G401 (cell line): ENCODE data around the gene MAOA. TPM values are rescaled to one million over a fixed set of nuclear protein-coding genes. Genes with fewer than 3 reads are reported as not detected.
"Not testable (repeated sequence)": the region's sequence is repeated elsewhere in the genome, so short reads cannot be mapped to it uniquely, and the experiment has no call there.

Experiments used
- DNase-seq: peaks from one replicate; pipeline ENCODE4 v3.0.0-alpha.2; 2015; ENCODE audit warnings: low spot score
- in situ Hi-C: cut with HindIII; loops from 2 replicates; pipeline ENCODE4 v1.10.0; 2016; ENCODE audit warnings: low sequenced_read_pairs, mixed read lengths
- total RNA-seq: library from RNA; depleted of rRNA; stranded (reverse); fragments of >200 nt; shearing (Covaris generic); gene quantifications from 2 replicates; pipeline ENCODE4 v1.2.3, GENCODE V29; 2014; rRNA removed

The MAOA gene
- 0.18 and 1.1 TPM in 2 replicates for total RNA-seq

GRCh38 chrX:43656005-43656494 lies at the start of gene MAOA:
TSS of gene MAOA (plus strand) at chrX:43656299. CDS start at chrX:43656342, 43 bp downstream.
- in situ Hi-C loops, result no loop called here
- DNase-seq, result peak; percentile 12

- DNase-seq, result no peak
- in situ Hi-C loops, result no loop called here
Observed at GRCh38 chrX:43612400-43612799, 43.7 kb upstream of the MAOA start.

- in situ Hi-C loops, result no loop called here
- peak; percentile 10 for DNase-seq
Observed at GRCh38 chrX:43615660-43616059, 40.4 kb upstream of the MAOA start.

- DNase-seq, result no peak
- in situ Hi-C loops, result no loop called here
Observed at GRCh38 chrX:43618366-43619205, 37.5 kb upstream of the MAOA start.

- DNase-seq, in situ Hi-C loops: not testable (repeated sequence)
Observed at GRCh38 chrX:43619861-43620260, 36.2 kb upstream of the MAOA start.

- DNase-seq, result no peak
Observed at GRCh38 chrX:43627147-43627546, 29.0 kb upstream of the MAOA start.

GRCh38 chrX:43627669-43628068 lies 28.4 kb upstream of the MAOA start:
- in situ Hi-C loops, result no loop called here
- DNase-seq, result no peak

More at GRCh38 chrX:43627147-43627546, 29.0 kb upstream of the MAOA start:
- in situ Hi-C loops, result no loop called here

GRCh38 chrX:43629229-43629628 lies 26.9 kb upstream of the MAOA start:
- in situ Hi-C loops, result no loop called here

GRCh38 chrX:43631841-43632240 lies 24.3 kb upstream of the MAOA start:
- no peak for DNase-seq
- in situ Hi-C loops, result no loop called here

More at GRCh38 chrX:43629229-43629628, 26.9 kb upstream of the MAOA start:
- no peak for DNase-seq

GRCh38 chrX:43633081-43633480 lies 23.0 kb upstream of the MAOA start:
- in situ Hi-C loops, result no loop called here
- no peak for DNase-seq

- no peak for DNase-seq
- in situ Hi-C loops, result no loop called here
Observed at GRCh38 chrX:43633757-43634156, 22.3 kb upstream of the MAOA start.

- DNase-seq, result no peak
- in situ Hi-C loops, result no loop called here
Observed at GRCh38 chrX:43640482-43640881, 15.6 kb upstream of the MAOA start.

- no peak for DNase-seq
Observed at GRCh38 chrX:43641691-43642090, 14.4 kb upstream of the MAOA start.

GRCh38 chrX:43643201-43643600 lies 12.9 kb upstream of the MAOA start:
- in situ Hi-C loops, result no loop called here
- DNase-seq, result no peak

More at GRCh38 chrX:43641691-43642090, 14.4 kb upstream of the MAOA start:
- in situ Hi-C loops, result no loop called here

- DNase-seq, result no peak
- in situ Hi-C loops, result no loop called here
Observed at GRCh38 chrX:43643662-43644061, 12.4 kb upstream of the MAOA start.

GRCh38 chrX:43644124-43644701 lies 11.9 kb upstream of the MAOA start:
- no peak for DNase-seq
- in situ Hi-C loops, result no loop called here

- in situ Hi-C loops, result no loop called here
- no peak for DNase-seq
Observed at GRCh38 chrX:43646800-43647199, 9.3 kb upstream of the MAOA start.

- peak; percentile 87 for DNase-seq
- in situ Hi-C loops, result no loop called here
Observed at GRCh38 chrX:43654431-43655150, 1.5 kb upstream of the MAOA start.

GRCh38 chrX:43655151-43656004 lies 721 bp upstream of the MAOA start:
- in situ Hi-C loops, result no loop called here
- DNase-seq, result peak; percentile 15
